Liver (tissue), 3 donors: ENCODE measurements around the gene INPP5B.

ENCODE experiments used
- ATF3 ChIP-seq: IDR thresholded peaks from 2 replicates; pipeline ENCODE4 v1.6.1; 2016; ENCODE audit warnings: antibody characterized with exemption
- CTCF ChIP-seq: fragments of 150-350 bp; IDR thresholded peaks from 2 replicates; pipeline ENCODE4 v1.5.1; 2017; ENCODE audit warnings: improper control_type of control experiment, low read depth, low read length; ENCODE audit not compliant: missing input control
- TAF1 ChIP-seq: conservative IDR thresholded peaks from 2 replicates; pipeline ENCODE4 v1.6.1; 2016; ENCODE audit warnings: antibody characterized with exemption, mild to moderate bottlenecking
- donor health status: healthy.
- donor health status: healthy.

- TF ChIP-seq CTCF (peak; percentile 53), TAF1 (no peak), ATF3 (no peak)
Observed at GRCh38 chr1:37890378-37891014, 56.4 kb downstream of the INPP5B start.
